ENCODE data around the gene SORBS2. TPM values are rescaled to one million over a fixed set of nuclear protein-coding genes. Genes with fewer than 3 reads are reported as not detected.

SORBS2 gene
- total RNA-seq: 62.7 TPM

GRCh38 chr4:185811509-185812364 lies at the start of gene SORBS2:
Gene SORBS2, minus strand, starts transcription at chr4:185812194. Its CDS starts 121,623 bp downstream, at chr4:185690571.

Small RNAs within 50 kb of the gene (small RNA-seq; reads per million reads assigned to genes)
- gene RF00019: not detected
